OCI-LY3 (cell line): Measurements from ENCODE around the gene EPHB4.

Source experiments
- H2AFZ ChIP-seq: fragments of 200-600, 300-600 bp; shearing (Covaris generic); 2 replicates; pipeline ENCODE4 v1.6.0; 2014; ENCODE audit warnings: antibody characterized with exemption, low read depth, low read length
- H3K27ac ChIP-seq: fragments of 200-600, 300-600 bp; sonication (generic); 2 replicates; pipeline ENCODE4 v1.5.1; 2014; ENCODE audit warnings: mild to moderate bottlenecking, low read length, moderate library complexity, mixed read lengths
- H3K27me3 ChIP-seq: fragments of 200-600, 300-600 bp; sonication (generic); 2 replicates; pipeline ENCODE4 v1.6.1; 2014; ENCODE audit warnings: low read depth, low read length, mixed read lengths
- H3K36me3 ChIP-seq: fragments of 200-600, 300-600 bp; sonication (generic); replicated peaks from 2 replicates; pipeline ENCODE3; 2014; ENCODE audit warnings: low read depth, low read length, mixed read lengths
- H3K4me1 ChIP-seq: fragments of 300-600, 200-600 bp; sonication (generic); 2 replicates; pipeline ENCODE4 v1.6.1; 2014; ENCODE audit warnings: low read length, mixed read lengths
- H3K4me2 ChIP-seq: fragments of 200-600, 300-600 bp; sonication (generic); 2 replicates; pipeline ENCODE4 v1.6.1; 2014; ENCODE audit warnings: low read length, mixed read lengths
- H3K4me3 ChIP-seq: fragments of 300-600, 200-600 bp; sonication (generic); 2 replicates; pipeline ENCODE4 v1.5.1; 2014; ENCODE audit warnings: antibody characterized with exemption, mild to moderate bottlenecking, low read length, moderate library complexity
- H3K79me2 ChIP-seq: fragments of 300-600, 200-600 bp; shearing (Covaris generic); 2 replicates; pipeline ENCODE4 v1.6.1; 2014; ENCODE audit warnings: mild to moderate bottlenecking, low read length, mixed read lengths
- H3K9ac ChIP-seq: fragments of 300-600, 200-600 bp; shearing (Covaris generic); 2 replicates; pipeline ENCODE4 v1.6.0; 2014; ENCODE audit warnings: mild to moderate bottlenecking, low read length, moderate library complexity
- H3K9me3 ChIP-seq: fragments of 200-600, 300-600 bp; shearing (Covaris generic); 2 replicates; pipeline ENCODE4 v1.6.1; 2014; ENCODE audit warnings: low read length, mixed read lengths; ENCODE audit not compliant: insufficient read depth
- H4K20me1 ChIP-seq: fragments of 200-600, 300-600 bp; sonication (generic); 2 replicates; pipeline ENCODE4 v1.6.1; 2016; ENCODE audit warnings: low read length, mixed read lengths; ENCODE audit not compliant: insufficient read depth
- EZH2phosphoT487 ChIP-seq: fragments of 200-600 bp; shearing (Covaris generic); IDR thresholded peaks from 2 replicates; pipeline ENCODE4 v1.6.1; 2018; ENCODE audit warnings: antibody characterized with exemption, mixed run types, low read depth
- TF ChIP-seq, protein P1 (sequence below): fragments of 200-600, 300-600 bp; sonication (generic); IDR thresholded peaks from 2 replicates; pipeline ENCODE4 v1.5.1; 2014; ENCODE audit warnings: antibody characterized with exemption, low read length, low read depth

EPHB4 gene

DNA sequence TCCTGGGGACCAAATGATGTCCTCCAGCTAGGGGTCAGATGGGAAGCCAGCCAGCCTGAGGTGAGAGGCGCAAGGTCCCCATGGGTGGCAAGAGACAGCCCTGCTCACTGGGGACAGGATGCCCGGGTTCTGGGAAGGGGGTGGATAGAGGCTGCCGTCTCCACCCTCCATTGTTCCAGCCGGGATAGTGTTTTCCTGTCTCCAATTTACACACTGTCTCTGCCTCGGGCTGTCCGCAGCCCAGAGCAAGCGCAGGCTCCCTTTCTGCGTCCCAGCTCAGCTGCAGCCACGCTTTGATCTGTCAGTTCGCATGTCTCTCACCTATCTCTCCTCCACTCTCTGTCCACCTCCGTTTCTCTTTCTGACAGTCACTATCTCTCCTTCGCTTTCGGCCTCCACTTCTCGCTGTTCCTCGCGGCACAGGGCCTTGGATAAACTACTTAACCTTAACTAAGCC, 2.1 kb downstream of the EPHB4 start:
- Histone ChIP-seq H3K27ac (no peak overlapping the region), H3K79me2 (no peaks in the 10 kb centered on the region)

DNA sequence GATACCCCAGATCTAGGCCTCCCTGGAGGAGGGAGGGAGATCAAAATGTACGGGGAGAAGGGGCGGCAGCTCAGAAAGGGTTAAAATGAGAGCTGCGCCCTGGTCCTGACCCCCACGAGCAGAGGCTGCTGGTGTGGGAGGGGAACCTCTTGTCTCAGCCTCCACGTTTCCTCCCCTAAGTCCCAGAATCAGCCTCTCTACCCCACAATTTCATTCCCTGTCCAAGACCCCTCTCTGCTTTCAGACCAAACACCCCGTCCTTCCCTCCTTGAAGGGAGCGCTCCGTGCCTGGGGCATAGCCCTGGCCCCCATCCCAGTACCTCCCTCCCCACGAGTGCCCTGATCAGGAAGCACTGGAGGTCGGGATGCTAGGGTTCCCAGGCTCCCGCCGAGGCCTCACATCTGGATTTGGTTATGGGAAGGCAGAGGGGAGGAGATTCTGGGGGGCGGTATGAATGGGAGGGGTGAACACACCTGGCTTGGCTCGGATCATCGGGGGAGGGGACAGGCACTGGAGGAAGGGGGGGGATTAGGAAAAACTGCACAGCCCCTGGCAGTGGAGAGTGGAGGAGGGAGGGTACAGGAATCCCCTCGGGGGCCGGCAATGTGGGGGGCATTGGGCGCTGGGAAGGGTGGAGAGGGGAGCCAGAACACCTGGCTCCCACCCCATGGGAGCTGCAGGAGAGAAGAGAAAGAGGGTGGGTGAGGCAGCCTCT, 2.7 kb downstream of the EPHB4 start:
- H3K4me1 ChIP-seq, result peaks cover 11% of the 10 kb centered on the region
- no peak overlapping the region for H3K9ac ChIP-seq
- H3K4me2 ChIP-seq, result no peak overlapping the region
- no peaks in the 10 kb centered on the region for H4K20me1 ChIP-seq
- no peak overlapping the region for H3K27ac ChIP-seq
- no peaks in the 10 kb centered on the region for H3K79me2 ChIP-seq
- no peaks in the 10 kb centered on the region for H3K27me3 ChIP-seq
- H3K4me3 ChIP-seq, result no peak overlapping the region
- H3K36me3 ChIP-seq, result no peaks in the 10 kb centered on the region
- no peaks in the 10 kb centered on the region for H3K9me3 ChIP-seq
- no peak overlapping the region for H2AFZ ChIP-seq
- TF ChIP-seq, protein P1, sequence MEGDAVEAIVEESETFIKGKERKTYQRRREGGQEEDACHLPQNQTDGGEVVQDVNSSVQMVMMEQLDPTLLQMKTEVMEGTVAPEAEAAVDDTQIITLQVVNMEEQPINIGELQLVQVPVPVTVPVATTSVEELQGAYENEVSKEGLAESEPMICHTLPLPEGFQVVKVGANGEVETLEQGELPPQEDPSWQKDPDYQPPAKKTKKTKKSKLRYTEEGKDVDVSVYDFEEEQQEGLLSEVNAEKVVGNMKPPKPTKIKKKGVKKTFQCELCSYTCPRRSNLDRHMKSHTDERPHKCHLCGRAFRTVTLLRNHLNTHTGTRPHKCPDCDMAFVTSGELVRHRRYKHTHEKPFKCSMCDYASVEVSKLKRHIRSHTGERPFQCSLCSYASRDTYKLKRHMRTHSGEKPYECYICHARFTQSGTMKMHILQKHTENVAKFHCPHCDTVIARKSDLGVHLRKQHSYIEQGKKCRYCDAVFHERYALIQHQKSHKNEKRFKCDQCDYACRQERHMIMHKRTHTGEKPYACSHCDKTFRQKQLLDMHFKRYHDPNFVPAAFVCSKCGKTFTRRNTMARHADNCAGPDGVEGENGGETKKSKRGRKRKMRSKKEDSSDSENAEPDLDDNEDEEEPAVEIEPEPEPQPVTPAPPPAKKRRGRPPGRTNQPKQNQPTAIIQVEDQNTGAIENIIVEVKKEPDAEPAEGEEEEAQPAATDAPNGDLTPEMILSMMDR, result no peak
- no peak for TF ChIP-seq EZH2phosphoT487

More for the DNA sequence above, 2.1 kb downstream of the EPHB4 start:
- Histone ChIP-seq H3K9ac (no peak overlapping the region), H4K20me1 (no peaks in the 10 kb centered on the region), H3K9me3 (no peaks in the 10 kb centered on the region), H3K4me2 (peak overlapping the region; percentile 41), H3K4me1 (peaks cover 13% of the 10 kb centered on the region), H2AFZ (no peak overlapping the region; the same call in 1 of the 2 replicates), H3K36me3 (no peaks in the 10 kb centered on the region), H3K27me3 (no peaks in the 10 kb centered on the region), H3K4me3 (no peak overlapping the region)
- no peak for TF ChIP-seq EZH2phosphoT487
- TF ChIP-seq, protein P1, result no peak

DNA sequence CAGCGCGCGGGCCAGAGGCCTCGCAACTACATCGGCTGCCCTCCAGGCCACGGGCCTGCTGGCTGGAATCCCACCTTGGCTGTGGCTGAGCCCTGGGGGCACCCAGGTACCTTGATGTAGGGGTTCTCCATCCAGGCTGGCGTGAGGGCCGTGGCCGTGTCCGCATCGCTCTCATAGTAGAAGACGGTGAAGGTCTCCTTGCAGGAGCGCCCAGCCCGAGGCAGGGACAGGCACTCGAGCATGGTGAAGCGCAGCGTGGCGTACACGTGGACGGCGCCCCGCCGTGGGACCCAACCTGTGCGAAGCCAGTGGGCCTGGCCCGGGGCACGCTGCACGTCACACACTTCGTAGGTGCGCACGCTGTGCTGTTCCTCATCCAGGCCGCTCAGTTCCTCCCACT, 3.8 kb downstream of the EPHB4 start:
- Histone ChIP-seq H3K9ac (no peak overlapping the region), H3K4me3 (no peak overlapping the region), H3K4me1 (peaks cover 11% of the 10 kb centered on the region), H3K79me2 (no peaks in the 10 kb centered on the region), H2AFZ (no peak overlapping the region), H3K27ac (no peak overlapping the region), H4K20me1 (no peaks in the 10 kb centered on the region), H3K36me3 (no peaks in the 10 kb centered on the region), H3K4me2 (no peak overlapping the region), H3K9me3 (no peaks in the 10 kb centered on the region), H3K27me3 (no peaks in the 10 kb centered on the region)
- TF ChIP-seq, protein P1, result no peak
- TF ChIP-seq EZH2phosphoT487, result no peak

DNA sequence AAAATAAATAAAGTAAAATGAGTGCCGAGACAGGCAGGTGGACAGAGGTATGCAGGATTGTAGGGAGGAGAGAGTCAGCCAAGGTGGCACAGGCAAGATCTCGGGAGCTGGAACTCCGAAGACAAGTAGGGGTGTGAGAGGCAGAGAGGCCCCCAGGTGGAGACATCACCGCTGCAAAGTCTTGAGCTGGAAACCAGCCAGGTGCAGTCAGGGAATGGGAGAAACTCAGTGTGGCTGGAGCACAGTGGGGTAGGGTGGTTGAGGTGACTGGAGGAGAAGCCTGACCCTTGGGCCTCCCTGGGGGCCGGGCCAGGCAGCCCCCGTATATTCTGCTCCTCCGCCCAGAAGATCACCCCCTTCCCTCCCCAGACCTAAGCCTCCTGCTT, 4.2 kb downstream of the EPHB4 start:
- Histone ChIP-seq H3K9me3 (no peaks in the 10 kb centered on the region), H3K9ac (no peak overlapping the region), H3K4me2 (no peak overlapping the region), H3K36me3 (no peaks in the 10 kb centered on the region), H3K4me1 (peaks cover 11% of the 10 kb centered on the region), H3K27me3 (no peaks in the 10 kb centered on the region), H3K79me2 (no peaks in the 10 kb centered on the region), H2AFZ (no peak overlapping the region), H3K4me3 (no peak overlapping the region), H4K20me1 (no peaks in the 10 kb centered on the region), H3K27ac (no peak overlapping the region)
- TF ChIP-seq, protein P1, result no peak
- TF ChIP-seq EZH2phosphoT487, result no peak
